Activated naive CD4-positive, alpha-beta T cell treated with anti-CD3 and anti-CD28 coated beads for 36 hours (primary cell): Measurements from ENCODE around the gene HASPIN. TPM values are rescaled to one million over a fixed set of nuclear protein-coding genes. Genes with fewer than 3 reads are reported as not detected.
A peak's percentile ranks its signal among the peaks of the same experiment; 100 is the strongest.

Source experiments
- CTCF ChIA-PET: fragments of 350-600 bp; sonication (Branson Sonifier 250); formaldehyde crosslinking; loops from one replicate; lab custom pipeline; 2021; ENCODE audit warnings: antibody characterized with exemption; lab: Charles Lee
- DNase-seq: peaks from one replicate; pipeline ENCODE4 v3.0.0-alpha.2; 2020
- H3K27ac Mint-ChIP-seq: one replicate; pipeline ENCODE4 v1.8.0; 2021; ENCODE audit warnings: mild to moderate bottlenecking, mixed read lengths
- H3K27me3 Mint-ChIP-seq: one replicate; pipeline ENCODE4 v1.8.0; 2021; ENCODE audit warnings: low read depth, mixed read lengths
- H3K36me3 Mint-ChIP-seq: one replicate; pipeline ENCODE4 v1.8.0; 2021; ENCODE audit warnings: low read depth, mixed read lengths
- H3K4me1 Mint-ChIP-seq: one replicate; pipeline ENCODE4 v1.8.0; 2021; ENCODE audit warnings: low read depth, mixed read lengths
- H3K4me3 Mint-ChIP-seq: one replicate; pipeline ENCODE4 v1.8.0; 2021; ENCODE audit warnings: mild to moderate bottlenecking, moderate library complexity, mixed read lengths
- H3K9me3 Mint-ChIP-seq: one replicate; pipeline ENCODE4 v1.8.0; 2021; ENCODE audit warnings: mixed read lengths
- intact Hi-C: fragments of 100-400 bp; cut with micrococcal nuclease; formaldehyde crosslinking; loops from one replicate; pipeline ENCODE4 v1.15.1; 2023
- total RNA-seq, 2 experiments: library from RNA; stranded (reverse); gene quantifications; one replicate each; pipeline ENCODE4 v1.2.3, GENCODE V29; 2021

HASPIN gene
- total RNA-seq, 2 experiments from 2014 or later = 20.5 to 21.8 TPM

GRCh38 chr17:3688852-3689261, 34.8 kb upstream of the HASPIN start:
- H3K27ac Mint-ChIP-seq = no peak overlapping the region
- H3K4me1 Mint-ChIP-seq = peaks cover 6% of the 10 kb centered on the region
- no peaks in the 10 kb centered on the region for H3K27me3 Mint-ChIP-seq
- no peak for DNase-seq
- no peaks in the 10 kb centered on the region for H3K9me3 Mint-ChIP-seq
- intact Hi-C loops = no loop called here
- CTCF ChIA-PET = interaction anchor here (1.5 kb wide), 1 partner anchor 35 kb away, joined by 3 read pairs; the partner anchor contains the start of gene HASPIN
- H3K36me3 Mint-ChIP-seq = peaks cover 17% of the 10 kb centered on the region
- no peak overlapping the region for H3K4me3 Mint-ChIP-seq

GRCh38 chr17:3689262-3690093, 34.2 kb upstream of the HASPIN start:
- no peaks in the 10 kb centered on the region for H3K9me3 Mint-ChIP-seq
- intact Hi-C loops = no loop called here
- CTCF ChIA-PET = interaction anchor here (1.5 kb wide), 1 partner anchor 34 kb away, joined by 3 read pairs; the partner anchor contains the start of gene HASPIN
- no peak overlapping the region for H3K27ac Mint-ChIP-seq
- no peaks in the 10 kb centered on the region for H3K27me3 Mint-ChIP-seq
- H3K4me3 Mint-ChIP-seq = no peak overlapping the region
- peaks cover 19% of the 10 kb centered on the region for H3K36me3 Mint-ChIP-seq
- peaks cover 12% of the 10 kb centered on the region for H3K4me1 Mint-ChIP-seq
- DNase-seq = no peak

DNA sequence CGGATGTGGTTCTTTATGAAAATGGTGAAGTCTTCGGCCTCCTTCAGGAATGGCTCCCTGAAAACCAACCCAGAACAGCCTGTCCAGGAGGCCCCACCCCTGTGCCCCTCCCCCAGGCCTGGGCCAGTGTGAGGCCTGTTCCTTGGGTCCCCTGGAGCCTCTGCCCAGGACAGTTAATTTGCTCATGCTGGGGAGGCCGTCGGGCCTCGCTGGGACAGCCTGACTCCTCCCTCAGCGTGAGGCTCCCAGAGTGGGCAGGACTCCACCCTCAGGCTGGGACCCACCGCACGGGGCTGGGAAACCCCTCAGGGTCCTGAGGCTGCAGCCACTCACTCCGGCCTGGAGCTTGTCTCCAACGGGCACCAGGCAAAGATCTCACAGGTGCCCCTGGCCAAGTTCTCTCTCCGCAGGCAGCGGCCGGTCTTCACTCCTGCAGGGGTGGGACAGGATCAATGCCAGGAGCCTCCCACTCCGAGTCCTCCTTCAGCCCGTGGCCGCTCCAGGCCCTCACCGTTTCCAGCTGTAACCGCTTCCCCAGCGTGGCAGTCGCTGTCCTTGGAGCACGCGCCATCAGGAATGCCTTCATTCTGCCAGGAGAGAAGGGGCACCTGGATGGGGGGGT, 33.5 kb upstream of the HASPIN start:
- no peaks in the 10 kb centered on the region for H3K9me3 Mint-ChIP-seq
- H3K4me1 Mint-ChIP-seq = peaks cover 15% of the 10 kb centered on the region
- H3K27ac Mint-ChIP-seq = no peak overlapping the region
- intact Hi-C loops = no loop called here
- DNase-seq = no peak
- H3K4me3 Mint-ChIP-seq = no peak overlapping the region
- H3K27me3 Mint-ChIP-seq = no peaks in the 10 kb centered on the region
- H3K36me3 Mint-ChIP-seq = peaks cover 19% of the 10 kb centered on the region
- CTCF ChIA-PET = interaction anchor here (1.5 kb wide), 1 partner anchor 48 kb away, joined by 3 read pairs; no protein-coding TSS in a partner anchor

DNA sequence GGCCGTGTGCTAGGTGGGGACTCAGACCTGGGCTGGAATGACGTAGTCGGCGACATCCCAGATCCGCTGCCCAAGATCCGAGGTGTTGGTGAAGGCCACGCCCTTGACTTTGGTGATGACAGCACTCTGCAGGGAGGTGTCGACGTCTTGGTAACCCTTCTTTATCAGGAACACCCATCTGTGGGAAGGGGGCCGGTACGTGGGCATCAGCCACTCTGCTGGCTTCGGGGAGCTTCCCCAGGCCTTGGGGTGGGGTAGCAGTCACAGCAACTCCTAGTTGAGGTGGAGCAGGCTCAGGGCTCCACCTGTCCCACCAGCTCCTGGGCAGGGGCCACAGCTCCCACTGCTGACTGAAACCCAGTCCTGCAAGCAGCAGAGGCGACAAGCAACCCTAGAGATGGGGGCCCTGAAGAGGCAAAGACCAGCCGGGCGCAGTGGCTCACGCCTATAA, 32.1 kb upstream of the HASPIN start:
- Mint-ChIP-seq H3K27me3 (no peaks in the 10 kb centered on the region), H3K4me1 (peaks cover 16% of the 10 kb centered on the region), H3K27ac (no peak overlapping the region), H3K4me3 (no peak overlapping the region), H3K36me3 (peaks cover 19% of the 10 kb centered on the region), H3K9me3 (no peaks in the 10 kb centered on the region)
- intact Hi-C loops = no loop called here
- DNase-seq = no peak
- CTCF ChIA-PET = interaction anchor here (1.5 kb wide), 1 partner anchor 46 kb away, joined by 3 read pairs; no protein-coding TSS in a partner anchor

- intact Hi-C loops = no loop called here
- no peaks in the 10 kb centered on the region for H3K27me3 Mint-ChIP-seq
- no peak overlapping the region for H3K27ac Mint-ChIP-seq
- peaks cover 19% of the 10 kb centered on the region for H3K36me3 Mint-ChIP-seq
- H3K4me3 Mint-ChIP-seq = no peak overlapping the region
- DNase-seq = no peak
- no peaks in the 10 kb centered on the region for H3K9me3 Mint-ChIP-seq
- CTCF ChIA-PET = no interaction called here
- peaks cover 18% of the 10 kb centered on the region for H3K4me1 Mint-ChIP-seq
These were observed 31.4 kb upstream of the HASPIN start for GRCh38 chr17:3692346-3692745.

- intact Hi-C loops = no loop called here
- no peaks in the 10 kb centered on the region for H3K27me3 Mint-ChIP-seq
- CTCF ChIA-PET = no interaction called here
- H3K9me3 Mint-ChIP-seq = peaks cover 3% of the 10 kb centered on the region
- H3K36me3 Mint-ChIP-seq = peaks cover 19% of the 10 kb centered on the region
- DNase-seq = no peak
- no peak overlapping the region for H3K27ac Mint-ChIP-seq
- no peak overlapping the region for H3K4me3 Mint-ChIP-seq
- peaks cover 18% of the 10 kb centered on the region for H3K4me1 Mint-ChIP-seq
These were observed 30.6 kb upstream of the HASPIN start for GRCh38 chr17:3693141-3693540.

DNA sequence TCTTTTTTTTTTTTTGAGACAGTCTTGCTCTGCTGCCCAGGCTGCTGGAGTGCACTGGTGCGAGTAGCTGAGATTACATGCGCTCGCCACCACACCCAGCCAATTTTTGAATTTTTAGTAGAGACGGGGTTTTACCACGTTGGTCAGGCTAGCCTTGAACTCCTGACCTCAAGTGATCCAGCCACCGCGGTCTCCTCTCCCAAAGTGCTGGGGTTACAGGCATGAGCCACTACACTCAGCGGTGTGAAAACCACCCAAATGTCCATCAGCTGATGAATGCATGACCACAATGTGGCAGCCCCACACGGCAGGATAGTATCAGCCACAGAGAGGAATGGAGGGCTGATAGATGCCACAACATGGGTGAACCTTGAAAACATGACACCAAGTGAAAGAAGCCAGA, 29.9 kb upstream of the HASPIN start:
- Mint-ChIP-seq H3K36me3 (peaks cover 16% of the 10 kb centered on the region), H3K4me3 (peak overlapping the region; percentile 94), H3K9me3 (peaks cover 3% of the 10 kb centered on the region), H3K27ac (no peak overlapping the region), H3K27me3 (no peaks in the 10 kb centered on the region), H3K4me1 (peaks cover 18% of the 10 kb centered on the region)
- peak; percentile 23 for DNase-seq
- CTCF ChIA-PET = interaction anchor here (0.8 to 2.5 kb wide), 2 partner anchors 42 to 44 kb away, joined by 3 to 9 read pairs; no protein-coding TSS in a partner anchor
- intact Hi-C loops = no loop called here

- no peaks in the 10 kb centered on the region for H3K27me3 Mint-ChIP-seq
- peak overlapping the region; percentile 94 for H3K4me3 Mint-ChIP-seq
- H3K4me1 Mint-ChIP-seq = peaks cover 18% of the 10 kb centered on the region
- no peak for DNase-seq
- CTCF ChIA-PET = interaction anchor here (0.9 to 2.5 kb wide), 5 partner anchors 12 to 43 kb away, joined by 3 to 9 read pairs (median 4); no protein-coding TSS in a partner anchor
- H3K9me3 Mint-ChIP-seq = peaks cover 3% of the 10 kb centered on the region
- peaks cover 11% of the 10 kb centered on the region for H3K36me3 Mint-ChIP-seq
- intact Hi-C loops = loop anchor here (1.0 kb wide), 1 partner anchor 16 kb away; no protein-coding TSS in a partner anchor
- peak overlapping the region; percentile 75 for H3K27ac Mint-ChIP-seq
These were observed 28.5 kb upstream of the HASPIN start for GRCh38 chr17:3695129-3695722.

DNA sequence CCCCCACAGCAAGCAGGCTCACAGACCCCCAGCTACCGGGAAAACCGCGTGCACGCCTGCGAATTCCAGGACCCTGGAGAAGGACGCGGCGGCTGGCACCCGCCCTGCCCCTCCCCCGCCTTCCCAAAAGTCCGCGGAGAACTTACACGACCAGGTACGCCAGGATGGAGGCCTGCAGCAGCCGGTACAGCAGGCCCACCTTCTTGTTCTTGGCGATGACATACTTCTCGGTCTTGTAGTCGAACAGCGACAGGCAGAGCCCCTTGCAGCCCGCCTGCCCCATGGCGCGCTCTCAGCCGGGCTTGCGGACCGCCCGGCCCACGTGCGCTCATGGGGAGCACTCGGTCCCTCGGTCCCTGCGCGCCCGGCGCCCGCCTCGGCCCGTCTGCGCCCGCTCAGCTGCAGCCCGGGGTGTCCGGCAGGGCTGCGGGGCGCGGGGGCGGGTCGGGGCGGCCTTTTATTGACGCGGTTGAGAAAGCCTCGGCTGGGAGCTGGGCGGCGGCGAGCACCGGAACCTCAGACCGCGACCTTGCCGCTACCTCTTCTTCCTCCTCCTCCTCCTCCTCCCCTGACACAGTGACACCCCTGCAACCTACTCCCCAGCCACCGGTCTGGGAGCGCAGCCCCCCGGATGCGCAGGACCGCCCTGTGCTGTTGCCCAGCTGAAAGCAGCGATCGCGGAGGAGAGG, 27.8 kb upstream of the HASPIN start, which contains the start of gene P2RX5:
TSS of gene P2RX5 (minus strand) at position 433 of the 689 bp plus-strand sequence. CDS start at position 283, 150 bp downstream.
- peaks cover 20% of the 10 kb centered on the region for H3K4me1 Mint-ChIP-seq
- no peaks in the 10 kb centered on the region for H3K27me3 Mint-ChIP-seq
- peak; percentile 48 for DNase-seq
- H3K36me3 Mint-ChIP-seq = peaks cover 7% of the 10 kb centered on the region
- H3K4me3 Mint-ChIP-seq = peak within 1 kb of the TSS; percentile 94
- CTCF ChIA-PET = interaction anchor here (0.9 to 2.5 kb wide), 6 partner anchors 11 to 42 kb away, joined by 3 to 9 read pairs (median 4); no protein-coding TSS in a partner anchor
- H3K9me3 Mint-ChIP-seq = peaks cover 3% of the 10 kb centered on the region
- peak within 1 kb of the TSS; percentile 88 for H3K27ac Mint-ChIP-seq
- intact Hi-C loops = loop anchor here (1.0 to 2.0 kb wide), 3 partner anchors 15 to 42 kb away; partner anchors contain the start of gene HASPIN

DNA sequence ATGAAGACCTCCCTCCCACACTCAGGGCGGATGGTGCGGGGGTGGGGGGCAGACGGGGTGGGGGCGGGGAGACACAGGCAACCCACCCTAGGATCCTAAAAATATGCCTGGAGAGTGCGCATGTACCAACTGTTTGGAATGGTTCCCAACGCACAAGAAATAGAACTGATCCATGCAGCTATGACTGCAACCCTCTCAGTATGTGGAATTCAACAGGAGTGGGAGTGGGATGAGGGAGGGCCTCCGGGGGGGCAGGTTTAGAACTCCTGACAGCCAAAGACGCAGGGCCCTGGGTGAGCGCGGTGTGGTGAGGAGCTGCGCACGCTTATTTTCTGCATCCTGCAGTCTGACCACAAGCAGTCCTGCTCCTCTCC, 26.6 kb upstream of the HASPIN start:
- H3K4me1 Mint-ChIP-seq = peaks cover 20% of the 10 kb centered on the region
- H3K36me3 Mint-ChIP-seq = peaks cover 1% of the 10 kb centered on the region
- intact Hi-C loops = loop anchor here (2.0 kb wide), 1 partner anchor 26 kb away; the partner anchor contains the start of gene HASPIN
- no peaks in the 10 kb centered on the region for H3K27me3 Mint-ChIP-seq
- peak overlapping the region; percentile 4 for H3K4me3 Mint-ChIP-seq
- H3K27ac Mint-ChIP-seq = no peak overlapping the region
- peaks cover 5% of the 10 kb centered on the region for H3K9me3 Mint-ChIP-seq
- no peak for DNase-seq
- CTCF ChIA-PET = interaction anchor here (1.0 kb wide), 1 partner anchor 9 kb away, joined by 3 read pairs; no protein-coding TSS in a partner anchor

- Mint-ChIP-seq H3K4me1 (peaks cover 19% of the 10 kb centered on the region), H3K27ac (no peak overlapping the region), H3K36me3 (peaks cover 6% of the 10 kb centered on the region), H3K4me3 (no peak overlapping the region), H3K9me3 (peaks cover 7% of the 10 kb centered on the region), H3K27me3 (no peaks in the 10 kb centered on the region)
- intact Hi-C loops = no loop called here
- CTCF ChIA-PET = no interaction called here
- DNase-seq = no peak
These were observed 25.6 kb upstream of the HASPIN start for GRCh38 chr17:3698139-3698538.
